DMS53 treated with DMSO at 0.1 percent for 48 hours (cell line): ENCODE results near the gene RAD51AP1.

Experiments
- DNase-seq: peaks from one replicate; lab custom pipeline; 2025; ENCODE audit not compliant: unreplicated experiment; lab: John Stamatoyannopoulos, UW

The RAD51AP1 gene

DNA sequence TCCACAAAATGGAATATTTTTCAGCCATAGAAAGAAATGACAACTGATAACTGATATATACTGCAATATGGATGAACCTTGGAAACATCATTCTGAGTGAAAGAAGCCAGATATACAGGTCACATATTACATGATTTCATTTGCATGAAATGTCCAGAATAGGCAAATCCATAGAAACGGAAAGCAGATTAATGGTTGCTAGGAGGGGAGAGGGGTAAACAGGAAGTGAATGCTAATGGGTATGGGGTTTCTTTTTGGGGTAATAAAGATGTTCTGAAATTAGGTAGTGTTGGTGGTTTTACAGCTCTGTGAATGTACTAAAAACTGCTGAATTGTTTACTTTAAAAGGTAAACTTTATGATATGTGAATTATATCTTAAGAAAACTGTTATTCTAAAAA is 6.5 kb downstream of the RAD51AP1 start:
- no peak for DNase-seq

DNA sequence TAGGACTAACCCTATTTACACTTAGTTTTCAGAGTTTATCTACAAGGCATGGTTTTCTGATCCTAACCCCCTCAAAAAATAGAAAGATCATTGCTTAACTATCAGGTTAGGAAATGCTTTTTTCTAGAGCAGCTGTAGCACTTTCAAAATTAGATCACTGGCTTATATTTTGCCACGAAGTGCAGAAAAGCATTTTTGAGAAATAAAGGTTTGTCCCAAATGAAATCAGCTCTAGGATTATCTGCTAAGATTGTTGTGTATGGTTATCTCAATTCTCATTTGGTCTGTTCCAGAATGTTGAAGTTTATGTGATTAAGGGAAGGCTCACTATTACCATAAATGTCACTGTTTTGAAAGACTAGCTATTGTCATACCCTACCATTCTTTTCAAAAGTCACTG is 13.5 kb downstream of the RAD51AP1 start:
- DNase-seq = no peak

DNA sequence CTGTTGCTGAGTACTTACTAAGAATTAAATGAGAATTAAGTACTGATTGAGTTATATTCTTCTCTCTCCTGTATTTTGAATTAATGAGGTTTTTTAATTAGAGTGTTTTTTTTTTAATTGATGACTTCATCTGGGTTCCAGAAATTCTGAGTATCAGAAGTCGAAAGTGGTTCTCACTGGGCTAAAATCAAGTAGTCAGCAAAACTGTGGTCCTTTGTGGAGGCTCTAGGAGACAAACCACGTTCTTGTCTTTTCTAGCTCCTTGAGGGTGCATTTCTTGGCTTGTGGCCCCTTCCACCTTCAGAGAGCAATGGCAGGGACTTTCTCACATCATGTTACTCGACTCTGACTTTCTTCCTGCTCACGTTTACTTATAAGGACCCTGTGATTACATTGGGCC is 15.3 kb downstream of the RAD51AP1 start:
- DNase-seq = no peak

DNA sequence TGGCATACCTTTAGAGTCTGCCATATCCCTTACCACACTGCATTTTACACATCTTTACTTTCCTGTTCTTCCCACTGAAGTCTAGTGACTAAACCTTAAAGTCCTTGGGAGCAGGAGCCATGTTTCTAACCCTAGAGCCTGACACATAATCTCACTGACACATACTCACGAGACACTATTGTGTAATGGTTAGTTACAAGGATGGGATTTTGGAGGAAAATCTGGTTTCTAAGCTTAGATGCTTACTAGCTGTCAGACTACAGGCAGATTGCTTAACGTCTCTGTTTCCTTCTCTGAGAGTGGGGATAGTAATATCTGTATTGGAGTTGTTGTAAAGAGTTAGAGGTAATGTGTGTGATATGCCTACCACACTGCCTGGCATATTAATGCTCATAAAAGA is 17.1 kb downstream of the RAD51AP1 start:
- no peak for DNase-seq

DNA sequence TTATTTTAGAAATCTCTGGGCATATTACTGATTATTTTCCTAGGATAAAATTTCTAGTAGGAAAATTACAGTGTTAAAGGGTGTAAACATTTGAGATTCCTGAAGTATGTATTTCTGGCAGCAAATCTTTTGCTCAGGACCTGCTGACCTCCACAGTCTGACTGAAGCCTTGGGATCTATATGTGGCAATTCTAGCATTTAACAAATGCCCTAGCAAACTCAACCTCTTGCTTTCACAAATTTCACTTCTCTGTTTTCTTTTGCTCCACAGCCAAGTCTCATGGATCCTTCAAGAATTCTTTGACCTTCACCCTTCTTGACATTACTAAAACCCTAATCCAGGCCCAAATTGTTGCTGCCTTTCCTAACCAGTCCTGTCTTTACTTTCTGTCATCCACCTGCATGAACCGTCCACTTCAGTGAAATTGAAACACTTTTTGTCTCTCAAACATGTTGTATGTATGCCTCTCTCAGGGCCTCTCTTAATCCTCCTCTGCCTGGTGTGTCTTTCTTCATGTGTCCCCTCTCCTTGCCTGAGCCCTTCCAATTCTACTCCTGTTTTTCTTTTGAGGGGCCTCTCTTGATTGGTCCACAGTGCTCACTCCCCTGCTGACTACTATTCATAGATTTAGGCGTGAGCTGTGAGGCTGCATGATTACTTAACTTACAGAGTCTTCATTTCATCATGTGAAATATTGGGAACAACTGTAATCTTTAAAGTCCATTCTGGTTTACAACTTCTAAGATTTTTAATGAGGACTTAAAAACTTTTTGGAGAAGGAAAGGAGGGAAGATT is 18.2 kb downstream of the RAD51AP1 start:
- no peak for DNase-seq

DNA sequence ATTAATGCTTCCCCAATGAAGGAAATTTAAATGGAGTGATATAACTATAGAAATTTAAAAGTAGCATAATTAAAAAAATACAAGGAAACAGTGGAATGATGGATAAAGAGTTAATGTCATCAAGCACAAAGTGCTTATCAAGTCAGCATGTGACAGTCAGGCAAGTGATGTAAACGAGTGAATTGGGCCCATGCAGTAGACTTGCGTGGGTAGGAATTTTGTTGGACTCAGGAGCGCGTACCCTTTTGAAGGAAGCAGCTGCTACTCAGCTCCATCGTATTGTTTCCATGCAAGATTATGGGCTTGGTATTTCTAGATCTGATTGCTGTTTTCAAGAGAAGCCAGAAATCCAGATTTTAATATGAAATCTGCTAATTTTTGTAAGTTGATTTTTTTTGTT is 18.9 kb downstream of the RAD51AP1 start:
- no peak for DNase-seq

DNA sequence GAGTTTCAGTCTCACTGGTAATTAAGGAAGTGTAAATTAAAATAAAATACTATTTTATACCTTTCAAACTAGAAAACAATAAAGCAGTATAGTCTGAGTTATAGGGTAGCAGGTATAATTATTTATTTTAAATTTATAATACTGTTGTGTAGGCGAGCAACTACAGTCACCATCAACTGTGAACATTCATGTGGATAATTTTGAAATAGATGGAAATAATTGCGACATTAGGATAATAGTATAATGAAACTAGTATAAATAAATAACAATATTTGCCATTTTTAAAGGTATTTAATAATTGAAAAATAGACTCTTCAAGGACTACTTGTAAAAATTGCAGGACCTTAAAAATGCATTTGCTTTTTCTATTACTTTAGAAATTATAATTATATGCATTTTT is 19.5 kb downstream of the RAD51AP1 start:
- no peak for DNase-seq

DNA sequence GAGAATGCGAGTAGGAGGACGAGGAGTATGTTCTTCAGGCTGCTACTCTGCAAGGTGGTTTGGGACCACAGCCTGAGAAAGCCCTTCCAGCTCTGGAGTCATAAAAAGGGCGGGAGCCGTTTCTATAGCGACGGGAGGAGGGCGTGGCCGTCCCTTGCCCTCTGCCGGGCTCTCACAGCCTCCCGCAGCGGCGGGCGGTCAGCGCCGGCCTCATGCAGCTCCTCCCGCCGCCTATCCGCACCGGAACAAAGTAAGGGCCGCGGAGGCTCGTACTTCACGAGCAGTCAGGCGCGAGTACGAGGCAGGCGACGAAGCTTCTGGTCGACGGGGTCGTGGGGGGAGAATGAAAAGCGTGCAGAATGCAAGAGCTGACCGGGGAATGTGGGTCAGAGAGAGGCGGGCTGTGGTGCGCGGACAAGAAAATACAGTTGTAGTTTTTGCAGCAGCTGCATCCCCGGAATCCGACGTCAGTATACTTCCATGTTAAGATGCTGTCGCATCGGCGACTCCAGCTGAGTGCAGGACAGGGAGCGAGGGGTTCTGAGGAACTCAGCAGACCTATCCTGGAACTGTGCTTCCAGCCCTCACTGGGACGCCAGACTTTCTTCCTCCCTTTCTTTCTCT is 23.5 kb downstream of the RAD51AP1 start, which contains the start of gene DYRK4:
Gene DYRK4 (plus strand): TSS at position 175 of the 624 bp plus-strand sequence. CDS start 38 bp downstream, at position 213.
- peak; percentile 100 for DNase-seq

DNA sequence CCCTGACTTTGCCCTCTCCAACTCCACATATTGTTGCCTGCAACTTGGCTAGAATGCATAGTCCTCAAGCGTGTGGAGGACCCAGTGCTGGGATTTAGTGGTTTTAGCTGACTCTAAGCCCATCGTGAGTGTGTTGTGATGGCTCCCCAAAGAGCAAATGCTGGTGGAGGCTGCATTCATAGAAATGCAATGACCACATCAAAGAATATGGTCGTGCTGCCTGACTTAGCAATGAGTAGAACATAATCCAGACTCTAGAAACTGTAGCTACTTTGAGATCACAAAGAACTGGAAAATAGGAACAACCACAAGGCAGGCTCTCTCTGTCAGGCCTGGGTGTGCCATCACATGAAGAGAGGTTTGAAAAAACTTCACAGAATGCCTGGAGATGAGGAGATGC is 24.6 kb downstream of the RAD51AP1 start:
- DNase-seq = no peak

DNA sequence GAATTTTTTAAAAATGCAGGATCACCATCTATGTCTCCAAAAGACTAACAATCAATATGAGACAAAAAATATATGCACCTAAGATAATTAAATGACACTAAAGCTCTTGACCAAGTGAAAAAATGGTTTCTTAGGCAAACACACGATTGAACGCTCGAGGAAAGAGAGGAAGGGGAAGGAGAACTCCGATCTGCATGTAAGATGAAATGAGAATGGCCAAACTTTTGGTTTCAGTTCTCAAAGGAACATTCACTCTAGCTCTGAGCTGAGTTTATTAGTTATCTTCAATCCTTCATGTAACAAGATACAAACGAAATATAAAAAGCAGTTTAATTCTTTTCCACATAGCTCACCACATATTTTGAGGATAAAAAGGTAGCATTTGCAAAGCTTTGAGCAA is 26.1 kb downstream of the RAD51AP1 start:
- no peak for DNase-seq

DNA sequence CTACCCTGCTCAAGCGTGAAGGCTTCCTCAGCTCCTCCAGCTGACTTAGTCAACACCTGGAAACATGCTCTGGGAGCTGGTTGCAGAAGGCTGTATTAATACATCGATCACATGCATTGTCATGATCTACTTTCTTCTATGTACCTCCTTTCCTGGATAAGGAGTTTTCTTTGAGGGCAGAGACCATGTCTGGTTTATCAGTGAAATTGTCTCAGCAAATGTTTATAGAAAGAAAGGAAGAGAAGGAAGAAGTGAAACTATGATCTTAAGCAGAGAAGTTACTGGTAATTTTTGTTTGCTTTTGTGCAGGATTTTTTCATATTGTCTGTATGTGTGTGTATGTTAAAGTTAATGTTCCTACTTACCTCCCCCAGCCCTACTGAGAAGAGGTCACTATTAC is 27.8 kb downstream of the RAD51AP1 start:
- DNase-seq = no peak

DNA sequence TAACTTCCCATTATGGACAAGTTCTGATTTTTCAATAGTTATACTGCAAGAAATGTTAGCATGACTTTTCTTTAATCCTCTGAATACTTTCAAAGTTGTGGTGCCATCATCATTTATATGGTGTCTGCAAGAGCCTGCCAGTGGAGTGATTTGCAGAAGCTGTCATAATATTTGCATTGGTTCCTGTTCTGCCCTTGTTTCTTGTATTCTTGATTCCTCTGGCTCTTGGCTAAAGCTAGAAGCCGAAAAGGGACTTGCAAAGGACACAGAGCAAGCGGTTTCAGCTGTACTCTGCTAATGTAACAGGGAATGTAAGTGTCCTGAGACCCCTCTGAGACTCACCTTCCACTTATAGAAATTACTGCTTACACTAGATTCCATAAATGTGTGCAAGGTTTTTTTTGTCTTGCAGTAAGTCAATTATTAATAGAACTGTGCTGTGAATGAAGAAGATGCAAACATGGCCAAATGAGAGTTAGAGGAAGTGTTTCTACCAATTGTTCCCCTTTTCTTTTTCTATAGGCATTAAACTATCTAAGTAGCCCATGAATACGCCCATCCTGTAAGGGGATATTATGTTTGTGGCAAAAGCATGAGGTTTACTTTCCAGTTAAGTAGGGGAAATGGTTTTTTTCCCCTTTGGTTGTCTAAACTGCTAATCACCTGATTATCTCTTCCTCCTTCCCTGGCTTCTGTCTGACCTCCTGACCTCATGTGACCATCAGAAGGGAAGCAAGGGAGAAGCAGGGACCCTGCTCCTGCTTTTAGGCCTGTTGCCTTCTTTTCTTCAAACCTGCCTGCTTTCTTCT is 28.6 kb downstream of the RAD51AP1 start:
- DNase-seq = peak; percentile 99

DNA sequence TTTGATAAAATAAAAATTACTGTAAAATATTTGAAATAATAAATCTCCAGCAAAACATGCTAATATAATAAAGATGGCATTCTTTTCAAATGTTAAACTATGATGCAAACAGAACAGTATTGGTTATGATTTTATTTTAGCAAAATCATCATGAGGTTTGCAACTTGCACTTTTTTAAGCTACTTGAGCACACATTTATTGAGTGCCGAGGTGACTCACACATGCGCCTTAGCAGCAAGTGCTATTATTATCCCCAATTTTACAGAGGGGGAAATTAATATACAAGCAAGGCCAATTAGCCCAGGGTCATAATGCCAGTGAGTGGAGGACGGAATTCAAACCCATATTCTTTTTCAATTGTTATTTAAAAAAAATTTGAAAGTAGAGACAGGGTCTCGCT is 30.6 kb downstream of the RAD51AP1 start:
- no peak for DNase-seq

DNA sequence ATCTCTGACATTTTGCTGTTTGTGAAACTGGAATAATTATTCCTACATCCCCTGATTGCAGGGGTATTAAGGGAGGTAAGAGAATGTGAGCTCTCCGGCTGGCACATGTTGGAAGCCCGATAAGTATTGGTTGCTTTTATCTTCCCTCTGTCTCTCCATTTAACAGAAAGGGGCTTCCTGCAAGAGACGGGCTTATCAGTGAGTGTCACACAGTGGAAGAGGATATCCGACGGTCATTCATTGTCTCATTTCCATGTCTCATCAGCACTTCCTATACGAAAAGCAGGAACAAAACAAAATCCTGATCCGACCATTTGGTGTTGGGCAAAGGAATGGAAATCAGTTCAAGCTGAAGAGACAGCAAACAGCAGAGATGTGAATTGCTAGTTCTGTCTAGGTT is 34.0 kb downstream of the RAD51AP1 start:
- no peak for DNase-seq

DNA sequence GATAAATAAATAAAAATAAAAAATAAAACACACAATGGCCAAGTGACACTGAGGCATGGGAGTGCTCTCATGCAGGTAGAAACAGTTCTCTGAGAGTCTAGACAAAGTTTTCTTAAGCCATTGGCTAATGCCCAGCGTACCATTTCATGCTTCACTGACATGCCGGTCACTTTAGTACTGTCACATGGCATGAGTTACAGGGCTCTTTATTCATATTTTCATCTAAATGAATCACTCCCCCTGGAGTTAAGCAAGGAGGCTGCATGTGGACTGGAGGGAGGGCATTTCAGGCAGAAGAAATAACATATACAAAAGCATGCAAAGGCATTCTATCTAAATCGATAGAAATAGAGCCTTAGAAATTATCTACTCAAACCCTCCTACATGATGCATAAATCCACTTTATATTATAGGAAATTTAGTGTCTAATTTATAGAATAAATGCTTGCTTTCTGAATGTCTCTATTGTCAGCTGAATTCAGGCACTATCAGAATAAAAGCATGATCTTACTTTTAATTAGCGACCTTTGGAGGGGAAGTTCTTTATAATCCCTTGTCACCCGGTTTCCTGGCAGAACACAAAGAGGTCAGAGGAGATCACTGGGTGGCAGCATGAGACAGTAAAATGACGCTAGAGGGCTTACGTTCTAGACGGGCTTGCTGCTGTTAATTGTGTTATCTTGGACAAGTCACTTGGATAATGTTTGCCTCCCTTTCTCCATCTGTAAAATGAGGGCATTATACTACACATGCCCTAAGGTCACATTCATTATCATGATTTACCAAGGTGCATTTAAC is 40.8 kb downstream of the RAD51AP1 start:
- DNase-seq = peak; percentile 78

DNA sequence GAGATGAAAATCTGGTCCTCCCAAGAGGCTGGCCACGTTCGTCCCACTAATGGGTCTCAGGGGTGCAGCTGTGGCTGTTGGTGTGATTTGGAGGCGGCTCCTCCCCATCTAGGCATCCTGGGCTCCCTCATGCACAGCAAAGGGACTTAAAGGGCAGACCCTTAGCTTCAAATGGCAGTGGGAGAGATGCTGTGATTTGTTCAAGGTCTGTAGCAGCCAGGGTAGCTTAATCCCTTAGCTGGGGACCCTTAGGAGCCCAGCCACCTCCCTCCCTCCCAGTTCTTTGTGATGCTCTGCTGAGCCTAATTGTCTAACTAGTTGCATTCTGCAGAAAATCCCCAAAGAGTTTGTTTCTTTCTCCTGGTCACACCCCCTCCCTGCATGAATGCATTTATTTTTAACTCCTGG is 41.6 kb downstream of the RAD51AP1 start:
- no peak for DNase-seq

DNA sequence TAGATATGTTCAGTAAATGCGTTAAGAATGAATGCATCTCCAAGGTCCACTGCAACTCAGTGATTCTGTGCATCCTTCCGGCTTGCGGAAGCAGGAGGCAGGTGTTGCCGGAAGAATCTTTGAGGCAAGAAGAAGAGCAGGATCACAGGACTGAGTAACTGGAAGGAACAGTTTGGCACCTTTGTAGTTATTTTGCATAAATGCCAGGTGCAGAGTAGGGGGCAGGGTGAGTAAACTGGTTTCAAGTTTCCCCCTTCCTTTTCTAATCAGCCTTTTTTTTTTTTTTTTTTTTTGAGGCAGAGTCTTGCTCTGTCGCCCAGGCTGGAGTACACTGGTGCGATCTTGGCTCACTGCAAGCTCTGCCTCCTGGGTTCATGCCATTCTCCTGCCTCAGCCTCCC is 45.6 kb downstream of the RAD51AP1 start:
- peak; percentile 99 for DNase-seq

DNA sequence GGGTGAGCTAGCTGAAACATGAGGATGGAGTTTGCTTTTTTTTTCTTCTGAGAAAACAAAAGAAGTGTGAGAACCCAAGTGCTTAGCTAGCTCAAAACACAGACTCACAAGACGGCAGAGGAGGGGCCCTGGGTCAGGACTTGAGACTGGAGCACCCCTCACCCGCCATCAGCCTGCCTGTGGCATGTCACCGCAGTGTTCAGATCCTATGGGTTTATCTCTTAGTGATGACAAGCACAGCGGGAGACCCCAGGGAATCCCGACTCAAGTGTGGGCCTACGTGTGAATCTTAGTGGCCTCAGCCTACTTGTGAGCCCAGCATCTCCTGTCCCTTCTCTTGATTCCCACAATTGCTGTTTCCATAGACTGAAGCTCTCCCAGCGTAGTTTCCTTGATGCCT is 46.2 kb downstream of the RAD51AP1 start:
- no peak for DNase-seq

DNA sequence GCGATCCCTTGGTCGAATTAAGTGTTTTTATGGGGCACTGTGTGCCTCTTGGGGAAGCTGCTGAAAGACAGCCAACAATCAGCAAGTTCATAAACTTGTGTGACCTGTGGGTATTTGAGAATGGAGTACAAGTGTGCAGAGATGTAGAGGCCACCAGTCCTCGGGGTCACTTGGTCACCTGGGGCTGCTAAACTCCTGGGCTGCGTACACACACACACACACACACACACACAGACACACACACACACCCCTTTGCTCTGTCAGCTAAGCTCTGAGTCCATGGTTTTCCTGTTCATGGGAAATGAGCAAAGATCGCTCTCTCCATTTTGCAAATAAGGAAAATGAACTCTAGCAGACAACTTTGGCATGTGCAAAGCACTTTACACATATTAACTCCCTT is 47.8 kb downstream of the RAD51AP1 start:
- DNase-seq = no peak

DNA sequence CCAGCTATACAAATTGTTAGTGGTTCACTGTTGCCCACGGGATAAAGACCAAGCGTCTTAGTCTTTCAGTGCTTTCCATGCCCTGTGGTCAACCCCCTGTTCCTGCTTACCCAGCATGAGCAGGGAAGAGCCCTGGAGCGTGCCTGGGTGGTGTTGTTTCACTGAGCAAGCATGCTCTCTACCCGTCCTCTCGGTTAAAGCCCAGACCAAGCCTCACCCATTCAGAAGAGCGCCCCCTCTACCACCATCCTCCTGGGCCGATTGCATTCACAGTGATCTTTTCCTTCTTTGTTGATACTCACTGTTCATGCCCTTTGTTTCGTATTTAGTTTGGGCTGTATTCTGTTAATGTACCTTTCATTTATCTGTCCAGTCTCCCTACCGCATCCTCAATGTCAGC is 48.4 kb downstream of the RAD51AP1 start:
- no peak for DNase-seq

DNA sequence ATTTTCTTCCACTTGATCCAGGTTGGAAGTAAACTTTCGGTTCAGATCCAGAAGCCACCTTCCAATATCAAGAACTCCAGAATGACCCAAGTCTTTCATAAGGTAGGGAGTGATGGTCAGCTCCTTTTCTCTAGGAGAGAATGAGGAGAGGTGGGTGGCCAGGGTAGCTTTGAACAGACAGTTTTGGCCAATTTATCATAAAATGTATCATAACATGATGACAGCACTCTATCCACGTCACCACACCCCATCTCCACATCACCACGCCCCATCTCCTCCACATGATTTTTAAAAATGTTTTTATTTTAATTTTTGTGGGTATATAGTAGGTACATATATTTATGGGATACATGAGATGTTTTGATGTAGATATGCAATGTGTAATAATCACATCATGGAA is 50.2 kb downstream of the RAD51AP1 start:
- no peak for DNase-seq
